H9 (cell line): Measurements from ENCODE around the gene CCNY. TPM values are rescaled to one million over a fixed set of nuclear protein-coding genes. Genes with fewer than 3 reads are reported as not detected.

Experiments used
- DNase-seq: peaks from one replicate; pipeline ENCODE4 v3.0.0-alpha.2; 2017
- H2AFZ ChIP-seq: one replicate; pipeline ENCODE4 v1.6.1; 2013; ENCODE audit warnings: mild to moderate bottlenecking, low read length, control low read depth, moderate library complexity
- H2AK5ac ChIP-seq: 2 replicates; pipeline ENCODE4 v1.6.1; 2013; ENCODE audit warnings: low read length, control low read depth, mixed read lengths; ENCODE audit not compliant: insufficient read length
- H2BK120ac ChIP-seq: one replicate; pipeline ENCODE4 v1.6.1; 2013; ENCODE audit warnings: low read depth, mild to moderate bottlenecking, low read length, control low read depth, inconsistent platforms; ENCODE audit not compliant: poor library complexity, severe bottlenecking
- H2BK12ac ChIP-seq: 2 replicates; pipeline ENCODE4 v1.6.1; 2013; ENCODE audit warnings: low read length, control low read depth, mixed read lengths, low read depth; ENCODE audit not compliant: insufficient read length
- H2BK15ac ChIP-seq: 2 replicates; pipeline ENCODE4 v1.6.1; 2013; ENCODE audit warnings: low read depth, low read length, control low read depth
- H2BK20ac ChIP-seq: one replicate; pipeline ENCODE4 v1.6.1; 2013; ENCODE audit warnings: low read depth, mild to moderate bottlenecking, low read length, control low read depth, inconsistent platforms; ENCODE audit not compliant: poor library complexity, severe bottlenecking
- H2BK5ac ChIP-seq: 2 replicates; pipeline ENCODE4 v1.6.1; 2013; ENCODE audit warnings: low read length, control low read depth, mixed read lengths; ENCODE audit not compliant: insufficient read length
- H3K14ac ChIP-seq: 2 replicates; pipeline ENCODE4 v1.6.1; 2013; ENCODE audit warnings: low read length, control low read depth; ENCODE audit not compliant: insufficient read depth
- H3K18ac ChIP-seq: 2 replicates; pipeline ENCODE4 v1.6.1; 2013; ENCODE audit warnings: low read depth, mild to moderate bottlenecking, mixed read lengths, low read length, control low read depth; ENCODE audit not compliant: insufficient read length
- H3K23ac ChIP-seq: 2 replicates; pipeline ENCODE4 v1.6.1; 2013; ENCODE audit warnings: low read length, control low read depth, mixed read lengths, low read depth; ENCODE audit not compliant: insufficient read length
- H3K23me2 ChIP-seq: 2 replicates; pipeline ENCODE4 v1.6.1; 2013; ENCODE audit warnings: low read depth, mild to moderate bottlenecking, mixed read lengths, low read length, control low read depth; ENCODE audit not compliant: insufficient read length, poor library complexity, severe bottlenecking
- H3K27ac ChIP-seq: 2 replicates; pipeline ENCODE4 v1.5.1; 2013; ENCODE audit warnings: low read length, control low read depth, mixed read lengths, low read depth; ENCODE audit not compliant: insufficient read length
- H3K27me3 ChIP-seq: 2 replicates; pipeline ENCODE4 v1.6.1; 2013; ENCODE audit warnings: low read length, control low read depth, inconsistent platforms; ENCODE audit not compliant: insufficient read depth
- H3K4ac ChIP-seq: 2 replicates; pipeline ENCODE4 v1.6.1; 2013; ENCODE audit warnings: low read depth, mild to moderate bottlenecking, control low read depth, inconsistent platforms, low read length, moderate library complexity
- H3K4me1 ChIP-seq: 2 replicates; pipeline ENCODE4 v1.6.1; 2013; ENCODE audit warnings: low read length, control low read depth, inconsistent platforms; ENCODE audit not compliant: insufficient read depth
- H3K4me2 ChIP-seq: 2 replicates; pipeline ENCODE4 v1.6.1; 2013; ENCODE audit warnings: low read length, control low read depth, mixed read lengths; ENCODE audit not compliant: insufficient read length, insufficient read depth
- H3K56ac ChIP-seq: 2 replicates; pipeline ENCODE4 v1.6.1; 2013; ENCODE audit warnings: low read depth, mild to moderate bottlenecking, mixed read lengths, low read length, control low read depth; ENCODE audit not compliant: insufficient read length
- H3K79me1 ChIP-seq: 2 replicates; pipeline ENCODE4 v1.6.1; 2013; ENCODE audit warnings: low read depth, mild to moderate bottlenecking, moderate library complexity, low read length, control low read depth, inconsistent platforms; ENCODE audit not compliant: insufficient read depth, poor library complexity, severe bottlenecking
- H3K79me2 ChIP-seq: 2 replicates; pipeline ENCODE4 v1.6.1; 2013; ENCODE audit warnings: low read length, control low read depth, inconsistent platforms; ENCODE audit not compliant: insufficient read depth
- H3K9ac ChIP-seq: 2 replicates; pipeline ENCODE4 v1.6.1; 2013; ENCODE audit warnings: low read length, control low read depth, mixed read lengths; ENCODE audit not compliant: insufficient read length; ENCODE audit errors: extremely low read depth
- H3K9me3 ChIP-seq: one replicate; pipeline ENCODE4 v1.6.1; 2013; ENCODE audit warnings: low read depth, low read length, inconsistent platforms; ENCODE audit not compliant: control insufficient read depth
- H3T11ph ChIP-seq: one replicate; pipeline ENCODE4 v1.6.1; 2013; ENCODE audit warnings: mild to moderate bottlenecking, low read length, control low read depth, inconsistent platforms
- H4K20me1 ChIP-seq: one replicate; pipeline ENCODE4 v1.6.1; 2013; ENCODE audit not compliant: control insufficient read depth, insufficient read length, insufficient read depth
- H4K5ac ChIP-seq: 2 replicates; pipeline ENCODE4 v1.6.1; 2013; ENCODE audit warnings: low read depth, mild to moderate bottlenecking, mixed read lengths, low read length, control low read depth; ENCODE audit not compliant: insufficient read length
- H4K8ac ChIP-seq: replicated peaks from 2 replicates; pipeline ENCODE4 v1.6.1; 2013; ENCODE audit warnings: low read length, control low read depth, mixed read lengths, low read depth; ENCODE audit not compliant: insufficient read length
- H4K91ac ChIP-seq: 2 replicates; pipeline ENCODE4 v1.6.1; 2013; ENCODE audit warnings: low read depth, mild to moderate bottlenecking, moderate library complexity, mixed read lengths, low read length, control low read depth; ENCODE audit not compliant: insufficient read length
- H3K27ac Mint-ChIP-seq, 3 experiments: 2 replicates in 2 of 3; 3 replicates in 1 of 3; pipeline ENCODE4 v1.8.0; 2020 to 2021; ENCODE audit warnings: mixed read lengths in 3 of 3, mild to moderate bottlenecking in 1 of 3, moderate library complexity in 1 of 3
- H3K27me3 Mint-ChIP-seq: 2 replicates; pipeline ENCODE4 v1.8.0; 2021; ENCODE audit warnings: low read depth, mild to moderate bottlenecking, moderate library complexity, mixed read lengths
- H3K36me3 Mint-ChIP-seq, 3 experiments: 2 replicates in 2 of 3; 3 replicates in 1 of 3; pipeline ENCODE4 v1.8.0; 2020 to 2021; ENCODE audit warnings: low read depth in 3 of 3, mixed read lengths in 3 of 3; ENCODE audit not compliant: insufficient read depth in 1 of 3
- H3K4me1 Mint-ChIP-seq, 2 experiments: 2 replicates each; pipeline ENCODE4 v1.8.0; 2020; ENCODE audit warnings: mixed read lengths in 2 of 2
- H3K4me3 Mint-ChIP-seq, 2 experiments: 2 replicates in 1 of 2; 3 replicates in 1 of 2; pipeline ENCODE4 v1.8.0; 2020 to 2021; ENCODE audit warnings: mild to moderate bottlenecking in 2 of 2, mixed read lengths in 2 of 2, moderate library complexity in 1 of 2
- H3K9me3 Mint-ChIP-seq, 2 experiments: 2 replicates in 1 of 2; 3 replicates in 1 of 2; pipeline ENCODE4 v1.8.0; 2020; ENCODE audit warnings: mild to moderate bottlenecking in 2 of 2, mixed read lengths in 2 of 2, moderate library complexity in 1 of 2
- CTCF ChIP-seq: fragments of 200-600 bp; sonication (generic); conservative IDR thresholded peaks from 3 replicates; pipeline ENCODE4 v1.8.0; 2021; ENCODE audit warnings: antibody characterized with exemption, mild to moderate bottlenecking
- WGBS: extraction: QIAGEN DNeasy Blood & Tissue Kit; methylation state at CpG from one replicate; pipeline ENCODE4 v1.1.7; 2013; ENCODE audit warnings: missing lambda C conversion rate, low lambda C conversion rate, mixed read lengths; ENCODE audit not compliant: insufficient read length; ENCODE audit errors: extremely low coverage; 5-methylcytosine and 5-hydroxymethylcytosine counted together
- total RNA-seq: library from RNA; stranded (reverse); gene quantifications from 2 replicates; pipeline ENCODE4 v1.2.1, GENCODE V29; 2021

The CCNY gene
- total RNA-seq, 1 experiment from 2014 or later: 62.1 TPM

- no peak overlapping the region for H3K23ac ChIP-seq
- H3K9me3 ChIP-seq: no peaks in the 10 kb centered on the region
- no peak overlapping the region for H3K27ac ChIP-seq
- H2BK20ac ChIP-seq: no peak overlapping the region
- peaks cover 0 to 4% (median 2%) of the 10 kb centered on the region in 3 experiments; a peak in 2 of 7 replicates for H3K36me3 Mint-ChIP-seq
- H3K9me3 Mint-ChIP-seq: peaks cover 2 to 4% of the 10 kb centered on the region in 2 experiments; a peak in 1 of 5 replicates
- H3K27me3 Mint-ChIP-seq: no peaks in the 10 kb centered on the region
- no peaks in the 10 kb centered on the region for H3K23me2 ChIP-seq
- H2BK15ac ChIP-seq: no peak overlapping the region
- H4K91ac ChIP-seq: no peak overlapping the region
- no peak overlapping the region for H3K14ac ChIP-seq
- WGBS: no CpG with 5 or more reads among the region's 3 CpGs
- H3K27ac Mint-ChIP-seq: no peak overlapping the region
- no peak overlapping the region for H4K5ac ChIP-seq
- H3K4ac ChIP-seq: no peak overlapping the region
- no peak overlapping the region for H3K18ac ChIP-seq
- no peak overlapping the region for H3K9ac ChIP-seq
- no peak for TF ChIP-seq CTCF
- H3K4me3 Mint-ChIP-seq: no peak overlapping the region
- peaks cover 6% of the 10 kb centered on the region; the same call in 1 of the 2 replicates for H3K79me2 ChIP-seq
- no peak overlapping the region for H3T11ph ChIP-seq
- H3K56ac ChIP-seq: no peak overlapping the region
- H4K20me1 ChIP-seq: no peaks in the 10 kb centered on the region
- no peak overlapping the region for H2AFZ ChIP-seq
- H3K4me2 ChIP-seq: no peak overlapping the region
- no peak overlapping the region for H2BK5ac ChIP-seq
- peaks cover 57 to 64% of the 10 kb centered on the region in 2 experiments for H3K4me1 Mint-ChIP-seq
- H2BK120ac ChIP-seq: no peak overlapping the region
- H3K4me1 ChIP-seq: peaks cover 3% of the 10 kb centered on the region; the same call in 1 of the 2 replicates
- no peak overlapping the region for H2AK5ac ChIP-seq
- no peaks in the 10 kb centered on the region for H3K27me3 ChIP-seq
- no peak for DNase-seq
- H4K8ac ChIP-seq: no peak overlapping the region
- H2BK12ac ChIP-seq: no peak overlapping the region
- peaks cover 4% of the 10 kb centered on the region for H3K79me1 ChIP-seq
Observed at GRCh38 chr10:35471435-35471834, 135.1 kb downstream of the CCNY start.
